Smooth muscle cell (in vitro differentiated cells): ENCODE measurements around the gene ENO2. TPM values are rescaled to one million over a fixed set of nuclear protein-coding genes. Genes with fewer than 3 reads are reported as not detected.

ENCODE experiments used
- DNase-seq: peaks from one replicate; lab custom pipeline; 2025; ENCODE audit not compliant: unreplicated experiment; lab: John Stamatoyannopoulos, UW
- H2AFZ ChIP-seq: fragments of 200-600 bp; sonication (generic); 2 replicates; pipeline ENCODE4 v1.6.0; 2016; ENCODE audit warnings: antibody characterized with exemption, low read depth, mild to moderate bottlenecking
- H3F3A ChIP-seq: fragments of 200-600 bp; sonication (generic); 2 replicates; pipeline ENCODE4 v1.6.0; 2017; ENCODE audit warnings: antibody characterized with exemption, low read depth
- H3K27ac ChIP-seq: fragments of 200-600 bp; sonication (generic); 2 replicates; pipeline ENCODE4 v1.5.1; 2016; ENCODE audit warnings: low read depth, mild to moderate bottlenecking
- H3K27me3 ChIP-seq: fragments of 200-600 bp; sonication (generic); 2 replicates; pipeline ENCODE4 v1.6.1; 2016; ENCODE audit warnings: low read depth, mild to moderate bottlenecking
- H3K36me3 ChIP-seq: fragments of 200-600 bp; sonication (generic); 2 replicates; pipeline ENCODE4 v1.5.1; 2016; ENCODE audit warnings: low read depth
- H3K4me1 ChIP-seq: fragments of 200-600 bp; sonication (generic); 2 replicates; pipeline ENCODE4 v1.5.1; 2016; ENCODE audit warnings: low read depth
- H3K4me2 ChIP-seq: fragments of 200-600 bp; sonication (generic); 2 replicates; pipeline ENCODE4 v1.6.0; 2016; ENCODE audit warnings: mild to moderate bottlenecking
- H3K4me3 ChIP-seq: fragments of 200-600 bp; sonication (generic); 2 replicates; pipeline ENCODE4 v1.5.1; 2016; ENCODE audit warnings: mild to moderate bottlenecking
- H3K79me2 ChIP-seq: fragments of 200-600 bp; sonication (generic); 2 replicates; pipeline ENCODE4 v1.6.0; 2016; ENCODE audit warnings: low read depth, mild to moderate bottlenecking
- H3K9ac ChIP-seq: fragments of 200-600 bp; sonication (generic); 2 replicates; pipeline ENCODE4 v1.6.0; 2016; ENCODE audit warnings: low read depth
- H3K9me3 ChIP-seq: fragments of 200-600 bp; sonication (generic); replicated peaks from 2 replicates; pipeline ENCODE4 v1.5.1; 2016; ENCODE audit warnings: low read depth
- H4K20me1 ChIP-seq: fragments of 200-600 bp; sonication (generic); 2 replicates; pipeline ENCODE4 v1.6.0; 2016; ENCODE audit warnings: low read depth
- CTCF ChIP-seq: fragments of 200-600 bp; sonication (generic); IDR thresholded peaks from 2 replicates; pipeline ENCODE4 v1.5.1; 2017; ENCODE audit warnings: borderline replicate concordance, mild to moderate bottlenecking, antibody characterized with exemption; ENCODE audit not compliant: insufficient read depth, poor library complexity, severe bottlenecking
- WGBS: methylation state at CpG from one replicate; pipeline ENCODE4 v1.1.7; 2016; ENCODE audit warnings: low lambda C conversion rate; 5-methylcytosine and 5-hydroxymethylcytosine counted together
- polyA plus RNA-seq: library from polyadenylated mRNA; unstranded; fragments of >200 nt; fragmentation: Nextera tagmentation; extraction: Ambion mirVana; gene quantifications from 2 replicates; pipeline ENCODE4 v1.2.1, GENCODE V29; 2016
- total RNA-seq: library from RNA; depleted of rRNA; stranded (reverse); fragments of >200 nt; gene quantifications from 2 replicates; pipeline ENCODE4 v1.2.3, GENCODE V29; 2014

Gene ENO2
- total and polyA plus RNA-seq, 2 experiments from 2014 or later: 52.5 to 105 TPM

DNA sequence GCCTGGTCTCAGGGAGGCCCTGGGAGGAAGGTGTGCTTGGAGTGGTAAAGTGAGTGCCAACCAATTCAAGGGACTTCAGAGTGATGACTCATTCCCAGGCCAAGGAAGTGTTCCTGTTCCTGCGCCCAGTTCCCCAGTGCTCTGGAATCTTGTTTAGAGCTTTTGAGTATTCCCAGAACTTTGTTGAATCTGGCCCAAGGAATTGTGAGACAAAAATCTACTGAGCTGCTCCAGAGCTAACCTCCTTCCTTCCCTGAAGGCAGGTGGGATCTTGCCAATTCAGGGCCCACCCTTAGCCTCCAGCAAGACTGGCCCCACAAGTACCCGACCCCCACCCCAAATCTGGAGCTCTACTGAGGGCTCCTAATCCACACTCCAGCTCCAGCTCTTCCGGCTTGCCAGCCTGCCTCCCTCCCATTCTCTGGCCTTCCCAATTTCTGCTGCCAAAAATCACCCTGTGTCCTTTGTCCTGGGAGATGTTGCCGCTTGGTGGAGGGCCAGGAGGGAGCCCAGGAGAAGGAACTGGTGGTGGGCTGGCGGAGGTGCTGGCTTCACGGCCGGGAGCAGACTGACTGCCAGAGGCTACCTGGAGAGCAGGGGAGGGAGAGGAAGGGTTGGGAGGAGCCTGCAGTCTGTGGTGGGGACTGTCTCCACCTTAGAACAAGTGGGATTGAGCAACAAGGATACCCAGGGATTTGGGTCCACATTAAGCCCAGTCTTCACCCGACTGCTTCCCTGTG lies 11.3 kb downstream of the ENO2 start:
- no peak overlapping the region for H3K9ac ChIP-seq
- DNase-seq: no peak
- H3K4me2 ChIP-seq: peak overlapping the region; percentile 85
- H3F3A ChIP-seq: peaks cover 17% of the 10 kb centered on the region
- H3K27me3 ChIP-seq: no peaks in the 10 kb centered on the region
- H3K9me3 ChIP-seq: no peaks in the 10 kb centered on the region
- H2AFZ ChIP-seq: peak overlapping the region; percentile 8
- H3K4me1 ChIP-seq: peaks cover 42% of the 10 kb centered on the region
- peaks cover 20% of the 10 kb centered on the region for H4K20me1 ChIP-seq
- peaks cover 37% of the 10 kb centered on the region for H3K79me2 ChIP-seq
- 2% methylated on average over 8 of the region's 8 CpGs for WGBS
- no peaks in the 10 kb centered on the region for H3K36me3 ChIP-seq
- peak overlapping the region; percentile 98 for H3K4me3 ChIP-seq
- H3K27ac ChIP-seq: peak overlapping the region; percentile 77
- no peak for TF ChIP-seq CTCF

DNA sequence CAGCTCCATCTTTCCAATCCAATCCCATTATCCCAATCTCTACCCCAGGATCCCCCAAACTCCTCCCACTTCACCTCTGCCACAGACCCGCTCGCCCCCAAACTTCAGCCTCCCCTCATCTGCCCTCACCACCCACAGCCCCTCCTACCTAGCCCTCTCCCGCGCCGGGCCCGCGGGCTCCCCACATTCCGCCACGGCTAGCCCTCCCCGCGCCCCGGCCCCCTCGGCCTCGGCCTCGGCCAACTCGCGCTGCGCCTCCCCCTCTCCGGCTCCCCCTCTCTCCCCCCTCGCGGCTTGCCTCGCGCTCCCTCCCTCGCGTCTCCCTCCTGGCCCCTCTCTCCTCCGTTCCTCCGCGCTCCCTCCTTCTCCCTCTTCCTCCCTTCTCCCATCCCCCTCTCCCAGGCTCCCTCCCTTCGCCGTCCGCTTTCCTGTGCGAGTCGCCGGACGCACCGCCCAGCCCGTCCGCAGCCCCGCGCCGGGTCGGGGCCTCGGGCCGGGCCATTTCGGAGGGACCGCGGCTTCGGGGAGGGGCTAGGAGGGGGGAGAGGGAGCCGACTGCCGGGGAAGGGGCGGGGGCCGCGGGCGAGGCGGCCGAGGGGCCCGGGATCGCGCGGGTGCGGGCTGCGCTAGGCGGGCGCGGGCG lies 13.1 kb downstream of the ENO2 start, which contains the start of gene ATN1:
Gene ATN1, plus strand, starts transcription at position 581 of the 643 bp plus-strand sequence. CDS start 6,043 bp downstream, outside the sequence.
- peak within 1 kb of the TSS; percentile 98 for H3K4me3 ChIP-seq
- H3K36me3 ChIP-seq: no peaks in the 10 kb centered on the region
- H3K9me3 ChIP-seq: no peaks in the 10 kb centered on the region
- peaks cover 42% of the 10 kb centered on the region for H3K4me1 ChIP-seq
- peak within 1 kb of the TSS; percentile 67 for H2AFZ ChIP-seq
- no peaks in the 10 kb centered on the region for H3K27me3 ChIP-seq
- H3F3A ChIP-seq: peaks cover 20% of the 10 kb centered on the region
- H3K27ac ChIP-seq: peak within 1 kb of the TSS; percentile 77
- TF ChIP-seq CTCF: no peak
- DNase-seq: peak; percentile 55
- peak within 1 kb of the TSS; percentile 93 for H3K9ac ChIP-seq
- H4K20me1 ChIP-seq: peaks cover 38% of the 10 kb centered on the region
- H3K79me2 ChIP-seq: peaks cover 55% of the 10 kb centered on the region
- H3K4me2 ChIP-seq: peak within 1 kb of the TSS; percentile 99
- under 1% methylated on average over 21 of the region's 66 CpGs for WGBS

- peaks cover 62% of the 10 kb centered on the region for H3K79me2 ChIP-seq
- peaks cover 42% of the 10 kb centered on the region for H3K4me1 ChIP-seq
- H3K27me3 ChIP-seq: no peaks in the 10 kb centered on the region
- H3K4me3 ChIP-seq: peak overlapping the region; percentile 98
- TF ChIP-seq CTCF: no peak
- H3K4me2 ChIP-seq: peak overlapping the region; percentile 99
- peak overlapping the region; percentile 67 for H3K27ac ChIP-seq
- DNase-seq: no peak
- WGBS: 0% methylated on average over 7 of the region's 79 CpGs
- H3K9ac ChIP-seq: peak overlapping the region; percentile 90
- peaks cover 17% of the 10 kb centered on the region for H3F3A ChIP-seq
- no peaks in the 10 kb centered on the region for H3K36me3 ChIP-seq
- H4K20me1 ChIP-seq: peaks cover 44% of the 10 kb centered on the region
- H2AFZ ChIP-seq: no peak overlapping the region
- no peaks in the 10 kb centered on the region for H3K9me3 ChIP-seq
These were observed 13.8 kb downstream of the ENO2 start for GRCh38 chr12:6928022-6928702.
